GM18867 (cell line): ENCODE measurements around the gene RASD2.

Source experiments
- ATAC-seq: cut with Tn5 transposase; IDR thresholded peaks from one replicate; pipeline ENCODE4 v1.9.1; 2021; ENCODE audit warnings: mild to moderate bottlenecking, moderate library complexity; ENCODE audit not compliant: unreplicated experiment

RASD2 gene

DNA sequence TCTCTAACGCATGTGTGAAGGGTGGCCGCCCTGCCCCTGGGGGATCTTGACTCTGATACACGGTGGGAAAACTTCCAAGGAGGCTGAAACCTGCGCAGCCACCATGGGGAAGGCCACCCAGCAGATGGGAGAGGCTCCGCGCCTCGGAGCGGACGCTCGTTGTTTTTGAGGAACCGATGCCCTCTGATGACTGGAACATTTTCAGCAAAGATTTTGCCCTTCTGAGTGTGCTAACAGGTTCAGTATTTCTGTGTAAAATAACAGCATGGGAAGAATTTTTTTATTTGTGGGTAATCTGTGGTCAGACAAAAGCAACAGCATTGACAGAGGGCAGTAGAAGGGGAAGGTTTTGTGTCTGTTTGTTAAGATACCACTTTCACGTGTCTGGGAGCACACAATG is 59.8 kb downstream of the RASD2 start:
- no peak for ATAC-seq

GRCh38 chr22:35601013-35601580 is 60.5 kb downstream of the RASD2 start:
- no peak for ATAC-seq

- no peak for ATAC-seq
Measured at GRCh38 chr22:35601743-35602615, 61.3 kb downstream of the RASD2 start.
